ENCODE measurements around the gene TENM4.

- TF ChIP-seq TCF12 (IDR thresholded peaks at IDR 0.05) (no peak), TCF12 (CRISPR knock-in tag; IDR thresholded peaks at IDR 0.05) (no peak), HCFC1 (IDR thresholded peaks at IDR 0.05; ENCODE audit: low read depth, low read length) (no peak)
Observed at GRCh38 chr11:78808923-78809322, 631.9 kb downstream of the TENM4 start.

Measured in HepG2 (cell line).